Prostate gland (tissue), 1 donor: ENCODE measurements around the gene TRAPPC13.

Experiments
- POLR2A ChIP-seq: fragments of 450-650 bp; IDR thresholded peaks from one replicate; pipeline ENCODE4 v1.6.1; 2016; ENCODE audit warnings: antibody characterized with exemption, mild to moderate bottlenecking
- POLR2AphosphoS5 ChIP-seq: sonication (generic); formaldehyde crosslinking; IDR thresholded peaks from one replicate; pipeline ENCODE4 v1.6.1; 2017; ENCODE audit warnings: antibody characterized with exemption

DNA sequence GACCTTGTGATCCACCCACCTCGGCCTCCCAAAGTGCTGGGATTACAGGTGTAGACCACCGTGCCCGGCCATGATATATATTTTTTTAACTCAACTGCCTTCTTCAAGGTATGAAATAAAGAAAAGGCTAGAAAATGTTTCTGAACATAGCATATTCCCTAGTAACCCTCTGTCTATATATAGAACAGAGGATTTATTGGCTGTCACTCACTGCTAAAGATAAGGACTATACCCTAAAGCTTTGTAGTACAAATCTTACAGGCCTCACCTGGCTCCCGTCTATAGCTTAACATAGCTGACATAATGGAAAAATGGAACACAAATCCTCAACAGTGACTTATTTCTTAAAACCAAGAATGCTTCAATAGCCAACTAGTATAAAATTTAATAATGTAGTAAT is 82.8 kb downstream of the TRAPPC13 start:
- TF ChIP-seq POLR2A (no peak), POLR2AphosphoS5 (no peak)
